Endothelial cell of umbilical vein (primary cell): ENCODE data around the gene KCNJ6. TPM values are rescaled to one million over a fixed set of nuclear protein-coding genes. Genes with fewer than 3 reads are reported as not detected.

Experiments
- BruUV-seq: library from RNA; stranded (reverse); fragments of 400-500 nt; replicated peaks from 2 replicates; lab custom pipeline; 2021; lab: Mats Ljungman, UMichigan
- CTCF ChIA-PET: fragments of 300-600, 350-600 bp; sonication (Branson Sonifier 250); formaldehyde crosslinking; loops from one replicate; lab custom pipeline; 2021; ENCODE audit warnings: antibody characterized with exemption, inconsistent platforms; lab: Charles Lee
- POLR2A ChIA-PET: fragments of 300-600, 350-600 bp; sonication (Branson Sonifier 250); formaldehyde crosslinking; loops from one replicate; lab custom pipeline; 2021; ENCODE audit warnings: antibody characterized with exemption, inconsistent platforms; lab: Charles Lee
- DNase-seq: peaks from one replicate; pipeline ENCODE4 v3.0.0-alpha.2; 2011; ENCODE audit warnings: low read depth, low spot score
- FAIRE-seq: peaks from 2 replicates; lab custom pipeline; 2011; peaks lifted over from hg19 to GRCh38; lab: Jason Lieb, UNC
- H2AFZ ChIP-seq: 2 replicates; pipeline ENCODE4 v1.6.0; 2012; ENCODE audit warnings: low read depth, low read length, control low read depth, inconsistent platforms
- H3K27ac ChIP-seq: 2 replicates; pipeline ENCODE4 v1.5.1; 2011; ENCODE audit warnings: low read depth, mild to moderate bottlenecking, control low read depth, low read length, moderate library complexity; ENCODE audit not compliant: insufficient read depth
- H3K27me3 ChIP-seq, 2 experiments: 2 replicates each; pipeline versions ENCODE4 v1.6.0 to v1.6.1; 2011; ENCODE audit warnings: low read length in 2 of 2, mixed read lengths in 1 of 2; ENCODE audit not compliant: control insufficient read depth in 2 of 2, insufficient read depth in 2 of 2
- H3K36me3 ChIP-seq, 2 experiments: 2 replicates in 1 of 2; 3 replicates in 1 of 2; pipeline ENCODE4 v1.5.1; 2011; ENCODE audit warnings: low read length in 2 of 2, mild to moderate bottlenecking in 1 of 2, moderate library complexity in 1 of 2; ENCODE audit not compliant: control insufficient read depth in 2 of 2, insufficient read depth in 2 of 2; ENCODE audit errors: extremely low read depth in 1 of 2
- H3K4me1 ChIP-seq: 3 replicates; pipeline ENCODE4 v1.5.1; 2011; ENCODE audit warnings: mild to moderate bottlenecking, low read length; ENCODE audit not compliant: control insufficient read depth, insufficient read depth; ENCODE audit errors: extremely low read depth
- H3K4me2 ChIP-seq: 2 replicates; pipeline ENCODE4 v1.6.1; 2011; ENCODE audit warnings: low read length, control low read depth, mixed read lengths; ENCODE audit not compliant: insufficient read depth
- H3K4me3 ChIP-seq, 3 experiments: fragments of 200-600 bp in 1 of 3; sonication (generic), shearing (Covaris generic) in 1 of 3; replicated peaks in 1 of 3; 2 replicates each; pipeline ENCODE4 v1.5.1; 2011 to 2016; ENCODE audit warnings: control low read depth in 3 of 3, low read length in 3 of 3, mild to moderate bottlenecking in 2 of 3, inconsistent platforms in 1 of 3, low read depth in 1 of 3, moderate library complexity in 1 of 3; ENCODE audit not compliant: insufficient read depth in 1 of 3
- H3K79me2 ChIP-seq: 2 replicates; pipeline ENCODE4 v1.6.0; 2012; ENCODE audit warnings: low read length, inconsistent platforms; ENCODE audit not compliant: control insufficient read depth, insufficient read depth
- H3K9ac ChIP-seq: replicated peaks from 2 replicates; pipeline ENCODE3; 2011; ENCODE audit warnings: low read length, control low read depth; ENCODE audit not compliant: insufficient read depth; ENCODE audit errors: extremely low read depth
- H3K9me1 ChIP-seq: replicated peaks from 3 replicates; pipeline ENCODE4 v1.6.0; 2011; ENCODE audit warnings: mild to moderate bottlenecking, low read length; ENCODE audit not compliant: control insufficient read depth, insufficient read depth; ENCODE audit errors: extremely low read depth
- H3K9me3 ChIP-seq: replicated peaks from 2 replicates; pipeline ENCODE4 v1.5.1; 2012; ENCODE audit warnings: low read length, inconsistent platforms; ENCODE audit not compliant: control insufficient read depth, insufficient read depth
- H4K20me1 ChIP-seq: replicated peaks from 2 replicates; pipeline ENCODE3; 2011; ENCODE audit warnings: mild to moderate bottlenecking, low read length; ENCODE audit not compliant: control insufficient read depth, insufficient read depth; ENCODE audit errors: extremely low read depth
- CTCF ChIP-seq, 2 donors: IDR thresholded peaks; 1 replicate in 1 of 2; 2 replicates in 1 of 2; pipeline ENCODE4 v1.5.1; 2011; ENCODE audit warnings: low read length in 2 of 2, mild to moderate bottlenecking in 2 of 2, moderate library complexity in 2 of 2, control low read depth in 1 of 2, inconsistent platforms in 1 of 2, low read depth in 1 of 2; ENCODE audit not compliant: insufficient read depth in 1 of 2; ENCODE audit errors: extremely low read depth in 1 of 2
- EZH2 ChIP-seq: IDR thresholded peaks from 2 replicates; pipeline ENCODE4 v1.6.1; 2012; ENCODE audit warnings: borderline replicate concordance, low read depth, mild to moderate bottlenecking, moderate library complexity, low read length, inconsistent platforms; ENCODE audit not compliant: severe bottlenecking
- FOS ChIP-seq: IDR thresholded peaks from 2 replicates; pipeline ENCODE4 v1.6.1; 2011; ENCODE audit warnings: mild to moderate bottlenecking, low read length, moderate library complexity, borderline replicate concordance; ENCODE audit not compliant: insufficient read depth
- GATA2 ChIP-seq: IDR thresholded peaks from 2 replicates; pipeline ENCODE4 v1.7.0; 2011; ENCODE audit warnings: low read depth, mild to moderate bottlenecking, moderate library complexity, mixed read lengths, low read length; ENCODE audit not compliant: insufficient read length, insufficient read depth
- JUN ChIP-seq: IDR thresholded peaks from 2 replicates; pipeline ENCODE4 v1.6.1; 2011; ENCODE audit warnings: borderline replicate concordance, low read depth; ENCODE audit not compliant: insufficient read length, insufficient read depth
- MYC ChIP-seq: IDR thresholded peaks from one replicate; pipeline ENCODE4 v1.6.1; 2011; ENCODE audit warnings: mild to moderate bottlenecking, low read depth, low read length
- POLR2A ChIP-seq: IDR thresholded peaks from 2 replicates; pipeline ENCODE4 v1.6.1; 2012; ENCODE audit warnings: low read depth, mild to moderate bottlenecking, control low read depth, low read length
- POLR2AphosphoS5 ChIP-seq: IDR thresholded peaks from 2 replicates; pipeline ENCODE4 v1.6.1; 2012; ENCODE audit warnings: low read depth, mild to moderate bottlenecking, control low read depth, low read length, moderate library complexity; ENCODE audit not compliant: insufficient read depth
- dilution Hi-C: fragments of 300-500 bp; cut with MboI; formaldehyde crosslinking; loops from one replicate; pipeline ENCODE4 v1.15.0; 2019; ENCODE audit warnings: low sequenced_read_pairs; ENCODE audit not compliant: extremely low pct_ligation_motif_present
- intact Hi-C: fragments of 100-400 bp; cut with micrococcal nuclease; formaldehyde crosslinking; loops from one replicate; pipeline ENCODE4 v1.10.0; 2022
- polyA plus RNA-seq, 4 experiments: library from polyadenylated mRNA; depleted of rRNA in 3 of 4; stranded (reverse) in 3 of 4; unstranded in 1 of 4; fragments of >200 nt; gene quantifications; 2 replicates each; pipeline versions ENCODE4 v1.2.1 to v1.2.3, GENCODE V29; 2011 to 2012; ENCODE audit warnings: missing spikeins in 1 of 4
- total RNA-seq: library from RNA; stranded (reverse); gene quantifications from 2 replicates; pipeline ENCODE4 v1.2.3, GENCODE V29; 2021
- TF ChIP-seq, protein P1 (sequence below): IDR thresholded peaks from 2 replicates; pipeline ENCODE4 v1.6.1; 2011; ENCODE audit not compliant: insufficient read depth, insufficient read length

KCNJ6 gene
- total and polyA plus RNA-seq, 2 donors (not counting 3 experiments of a cell fraction or from before 2014, with no cell fraction given), result not detected

GRCh38 chr21:37751268-37751975 lies 164.8 kb downstream of the KCNJ6 start:
- TF ChIP-seq, protein P1, sequence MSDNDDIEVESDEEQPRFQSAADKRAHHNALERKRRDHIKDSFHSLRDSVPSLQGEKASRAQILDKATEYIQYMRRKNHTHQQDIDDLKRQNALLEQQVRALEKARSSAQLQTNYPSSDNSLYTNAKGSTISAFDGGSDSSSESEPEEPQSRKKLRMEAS, result no peak
- no peak for TF ChIP-seq EZH2
- no peak for TF ChIP-seq MYC
- no peak for TF ChIP-seq POLR2A
- TF ChIP-seq FOS, result no peak
- TF ChIP-seq CTCF (IDR thresholded peaks at IDR 0.05; ENCODE audit: extremely low read depth in 1 of 2, insufficient read depth in 1 of 2, low read depth in 1 of 2, low read length in 2 of 2), result no peak
- TF ChIP-seq POLR2AphosphoS5, result no peak
- no peak for TF ChIP-seq JUN
- no peak for TF ChIP-seq GATA2
- Histone ChIP-seq H3K4me3 (no peak overlapping the region), H3K27ac (no peak overlapping the region), H3K9ac (no peak overlapping the region), H4K20me1 (no peaks in the 10 kb centered on the region), H3K9me1 (no peaks in the 10 kb centered on the region), H2AFZ (no peak overlapping the region), H3K79me2 (no peaks in the 10 kb centered on the region), H3K27me3 (peaks cover 0 to 6% of the 10 kb centered on the region in 2 experiments), H3K4me2 (no peak overlapping the region), H3K9me3 (no peaks in the 10 kb centered on the region), H3K36me3 (no peaks in the 10 kb centered on the region), H3K4me1 (no peaks in the 10 kb centered on the region)
- FAIRE-seq (no peak), DNase-seq (no peak)
- ChIA-PET POLR2A (no interaction called here), CTCF (no interaction called here)
- dilution Hi-C loops (no loop called here), intact Hi-C loops (no loop called here)
- no TSS peak for BruUV-seq
